OCI-M2 (cell line): ENCODE measurements around the gene GDAP2.

Experiments
- DNase-seq: peaks from one replicate; lab custom pipeline; 2025; ENCODE audit not compliant: unreplicated experiment; lab: John Stamatoyannopoulos, UW

Gene GDAP2

DNA sequence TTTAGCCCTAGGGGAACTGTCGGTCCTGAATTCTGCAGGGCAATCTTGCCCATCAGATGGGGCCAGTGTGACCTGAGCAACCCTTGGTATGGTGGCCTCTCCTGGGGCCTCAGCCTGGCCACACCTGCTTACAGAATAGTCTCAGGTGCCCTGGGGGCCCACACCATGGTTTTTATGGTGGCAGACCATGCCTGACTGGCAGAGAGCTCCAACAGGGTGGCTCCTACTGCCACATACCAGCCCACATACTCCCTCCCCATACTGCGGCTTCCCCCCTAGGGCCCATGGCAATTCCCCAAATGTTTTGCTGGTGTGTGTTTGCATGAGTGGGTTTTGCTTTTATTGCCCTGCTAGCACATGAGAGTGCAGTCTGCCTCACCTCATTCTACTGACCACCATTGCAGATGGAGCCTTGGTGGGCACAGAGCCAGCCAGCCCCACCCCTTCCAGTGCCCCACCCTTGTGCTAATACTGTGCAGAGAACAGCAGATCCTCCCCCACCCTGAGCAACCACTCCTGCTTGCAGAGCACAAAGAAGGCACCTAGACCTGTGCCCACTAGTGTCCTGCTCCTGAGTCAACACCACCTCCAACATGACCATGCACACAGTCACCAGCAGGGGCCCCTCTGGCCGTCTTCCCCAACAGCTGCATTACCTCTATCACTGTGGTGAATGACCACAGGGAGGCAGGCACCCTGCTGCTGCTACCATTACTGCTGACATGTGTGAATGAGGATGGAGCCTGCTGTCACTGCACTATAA is 86.8 kb downstream of the GDAP2 start:
- DNase-seq, result no peak

DNA sequence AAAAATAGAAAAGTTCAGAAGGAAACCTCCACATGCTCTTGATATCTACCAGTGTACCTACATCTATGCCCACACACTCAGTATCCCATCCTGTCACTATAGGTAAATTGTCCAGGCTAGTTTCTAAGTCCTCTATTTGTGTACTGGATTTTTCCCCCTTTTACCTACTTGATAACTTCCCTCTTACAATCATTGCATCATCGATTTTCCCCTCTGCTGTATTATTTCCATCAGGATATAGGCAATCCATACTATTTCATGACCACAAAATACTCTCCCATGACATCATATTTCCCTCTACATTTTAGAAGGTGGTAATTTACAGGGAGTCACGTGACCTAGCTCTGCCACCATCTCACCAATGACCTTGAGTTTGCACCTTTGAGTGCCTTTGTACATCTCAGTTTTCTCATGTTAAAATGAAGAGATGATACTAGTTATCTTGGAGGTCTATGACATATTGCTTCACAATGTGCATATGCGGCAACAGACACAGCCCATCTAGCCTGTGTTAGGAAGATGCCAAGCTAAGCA is 88.2 kb downstream of the GDAP2 start:
- no peak for DNase-seq

DNA sequence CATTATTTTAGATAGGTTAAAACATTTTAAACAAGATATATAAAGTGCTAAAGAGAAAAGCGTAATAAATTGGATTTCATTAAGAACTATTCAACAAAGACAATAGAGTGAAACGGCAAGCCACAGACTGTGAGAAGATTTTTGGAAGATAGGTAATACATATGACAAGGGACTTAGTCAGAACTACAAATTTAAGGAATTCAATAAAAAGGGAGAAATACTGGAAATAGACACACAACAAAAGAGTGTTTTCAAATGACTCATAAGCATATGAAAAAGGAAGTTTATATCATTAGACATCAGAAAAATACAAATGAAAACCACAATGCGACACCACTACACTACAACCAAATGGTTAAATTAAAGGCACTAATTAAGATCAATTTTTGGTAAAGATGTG is 90.5 kb downstream of the GDAP2 start:
- DNase-seq, result no peak

DNA sequence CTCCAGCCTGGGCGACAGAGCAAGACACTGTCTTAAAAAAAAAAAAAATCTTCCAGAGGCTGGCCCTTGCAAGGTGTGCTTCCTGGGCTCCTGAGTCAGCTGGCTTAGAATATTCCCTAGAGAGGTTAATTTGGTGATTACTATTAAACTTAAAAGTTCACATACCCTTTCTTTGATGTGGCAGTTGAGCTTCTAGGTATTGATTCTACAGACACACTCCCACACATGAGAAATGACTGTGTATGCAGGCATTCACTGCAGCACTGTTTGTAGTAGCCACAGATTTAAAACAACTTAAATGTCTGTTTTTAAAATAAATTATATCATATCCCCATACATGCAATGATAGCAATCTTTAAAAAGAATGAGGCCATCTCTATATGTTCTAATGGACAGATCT is 93.4 kb downstream of the GDAP2 start:
- no peak for DNase-seq

DNA sequence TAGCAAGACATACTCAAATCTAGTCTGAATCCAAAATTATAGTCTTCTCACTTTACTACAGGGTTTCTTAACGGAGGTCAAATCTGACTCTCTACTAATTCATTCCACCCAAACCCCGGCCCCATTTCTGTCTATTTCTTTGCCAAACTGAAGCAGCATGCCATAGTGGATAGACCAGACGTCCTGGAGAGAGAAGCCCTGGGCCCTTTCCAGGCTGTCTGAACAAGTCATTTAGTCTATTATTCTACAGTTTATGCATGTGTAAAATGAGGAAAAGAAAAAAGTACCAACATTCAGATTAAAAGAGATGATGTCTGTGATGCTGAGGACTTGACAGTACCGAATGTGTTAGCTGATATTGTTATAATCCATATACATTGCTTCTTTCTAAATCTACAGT is 95.0 kb downstream of the GDAP2 start:
- DNase-seq, result no peak

DNA sequence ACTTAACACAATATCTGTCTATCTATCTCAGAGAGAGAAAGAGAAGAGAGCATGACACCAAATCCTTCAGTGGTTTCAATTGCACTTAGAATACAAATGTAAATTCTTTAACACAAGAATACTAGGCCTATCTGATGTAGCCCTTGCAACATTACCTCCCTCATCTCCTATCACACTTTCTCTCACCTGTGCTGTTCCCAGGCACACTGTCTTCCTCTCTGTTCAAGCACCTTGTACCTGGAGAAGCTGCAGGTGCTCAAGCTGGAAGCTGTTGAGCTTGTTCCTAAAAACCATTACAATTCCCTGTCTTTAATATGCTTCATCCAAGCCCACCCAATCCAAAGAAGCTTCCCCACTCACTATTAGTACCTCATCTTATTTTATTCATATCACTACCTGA is 97.0 kb downstream of the GDAP2 start:
- DNase-seq, result no peak

DNA sequence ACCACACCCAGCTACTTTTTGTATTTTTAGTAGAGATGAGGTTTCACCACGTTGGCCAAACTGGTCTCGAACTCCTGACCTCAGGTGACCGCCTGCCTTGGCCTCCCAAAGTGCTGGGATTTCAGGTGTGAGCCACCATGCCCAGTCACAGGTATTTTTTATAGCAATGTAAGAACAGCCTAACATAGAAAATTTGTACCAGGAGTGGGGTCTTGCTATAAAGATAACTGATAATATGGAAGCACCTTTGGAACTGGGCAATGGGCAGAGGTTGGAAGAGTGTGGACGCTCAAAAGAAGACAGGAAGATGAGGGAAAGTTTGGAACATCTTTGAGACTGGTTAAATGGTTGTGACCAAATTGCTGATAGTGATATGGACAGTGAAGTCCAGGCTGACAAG is 99.2 kb downstream of the GDAP2 start:
- no peak for DNase-seq

DNA sequence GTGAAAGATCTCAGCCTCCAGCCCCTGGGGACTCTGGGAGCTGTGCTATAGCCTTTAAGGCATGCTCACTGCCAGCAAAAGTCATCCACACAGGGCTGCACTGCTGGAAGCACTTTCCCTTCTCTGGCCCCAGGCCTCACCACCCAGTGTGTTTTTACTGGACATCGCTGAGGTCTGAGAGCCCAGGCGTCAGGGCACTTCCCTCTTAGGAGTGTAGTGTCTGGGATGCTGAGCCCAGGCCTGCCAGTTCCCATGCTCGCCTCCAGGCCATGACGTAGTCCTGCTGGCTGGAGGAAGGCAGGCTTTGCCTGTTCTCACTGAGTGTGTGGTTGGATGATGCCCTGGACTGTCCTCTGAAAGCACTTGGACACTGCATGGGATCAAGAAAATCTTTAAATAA is 101.2 kb downstream of the GDAP2 start:
- DNase-seq, result no peak

DNA sequence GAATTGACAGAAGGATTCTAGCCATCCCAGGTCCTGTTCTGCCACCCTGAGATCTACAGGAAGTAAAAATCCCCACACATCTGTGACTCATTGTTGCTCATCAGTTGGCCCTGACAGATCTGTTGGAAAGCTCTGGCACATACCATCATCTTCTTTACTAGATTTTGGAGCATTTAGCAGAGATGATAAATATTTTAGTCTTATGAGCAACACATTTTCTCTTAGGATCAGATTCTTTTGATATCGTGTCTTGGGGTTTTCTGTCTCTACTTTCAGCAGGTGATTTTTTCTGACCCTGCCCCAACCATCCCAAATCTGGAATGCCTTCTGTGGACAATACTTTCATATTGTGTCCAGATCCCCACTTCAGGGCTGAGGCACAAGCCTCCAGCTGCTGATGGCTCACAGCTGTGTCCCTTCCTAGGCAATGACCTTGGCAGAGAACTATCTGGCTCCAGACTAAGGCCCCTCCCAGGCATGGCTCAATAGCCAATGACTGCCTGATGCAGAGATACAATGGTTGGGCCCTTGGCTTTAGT is 102.8 kb downstream of the GDAP2 start:
- no peak for DNase-seq

DNA sequence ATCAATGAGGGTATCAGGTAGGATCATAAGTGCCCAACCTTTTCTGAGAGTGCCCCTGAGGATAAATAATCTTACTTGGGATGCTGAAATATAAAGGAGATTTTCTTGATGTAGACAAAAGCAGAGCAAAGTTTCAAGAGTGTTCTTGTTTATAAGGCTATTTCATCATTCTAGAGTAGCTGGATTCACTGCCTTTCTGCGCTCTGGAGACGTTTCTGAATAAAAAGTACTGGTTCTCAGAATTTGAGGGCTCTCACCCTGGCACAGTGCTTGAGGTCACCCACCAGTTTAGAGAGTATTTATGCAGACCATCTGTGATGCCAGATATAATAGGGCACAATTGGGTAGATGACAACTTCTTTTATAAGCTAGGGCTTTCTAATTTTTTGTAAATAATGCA is 103.3 kb downstream of the GDAP2 start:
- DNase-seq, result no peak

DNA sequence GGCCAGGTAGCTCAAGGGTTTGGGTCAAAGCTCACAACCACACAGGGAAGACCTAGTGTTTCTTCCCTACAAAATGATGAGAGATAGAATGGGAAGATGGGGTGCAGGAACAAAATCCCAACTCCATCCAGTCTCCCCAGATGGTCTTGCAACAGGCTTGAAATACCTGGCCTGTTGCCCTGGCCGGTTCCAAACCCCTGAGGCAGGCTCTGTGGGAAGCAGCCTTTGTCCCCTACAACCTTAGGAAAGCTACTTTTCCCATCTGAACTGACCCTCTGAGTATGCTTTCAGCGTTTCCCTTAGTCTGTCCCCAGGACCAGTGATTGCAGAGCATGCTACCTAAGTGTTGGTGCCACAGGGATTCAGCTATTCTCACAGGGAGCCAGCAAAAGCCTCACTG is 104.0 kb downstream of the GDAP2 start:
- no peak for DNase-seq

DNA sequence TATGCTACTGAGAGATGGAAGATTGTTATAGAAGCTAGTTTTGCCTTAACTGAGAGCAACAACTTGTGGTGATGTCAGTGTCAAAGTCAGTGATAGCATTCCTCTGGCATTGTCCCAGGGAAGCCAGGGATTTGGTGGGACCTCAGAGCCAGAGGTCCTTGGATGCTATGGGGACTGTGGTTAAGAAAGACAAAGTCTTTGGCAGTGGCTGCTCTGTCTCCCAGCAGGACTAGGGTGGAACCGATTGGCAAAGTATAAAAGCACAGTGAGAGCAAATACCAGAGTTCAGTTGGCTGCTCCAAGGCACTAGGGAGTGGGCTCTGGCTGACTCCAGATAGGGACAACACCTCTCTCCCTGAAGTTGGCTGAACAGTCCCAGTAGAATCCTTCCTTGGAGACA is 104.8 kb downstream of the GDAP2 start:
- DNase-seq, result no peak

DNA sequence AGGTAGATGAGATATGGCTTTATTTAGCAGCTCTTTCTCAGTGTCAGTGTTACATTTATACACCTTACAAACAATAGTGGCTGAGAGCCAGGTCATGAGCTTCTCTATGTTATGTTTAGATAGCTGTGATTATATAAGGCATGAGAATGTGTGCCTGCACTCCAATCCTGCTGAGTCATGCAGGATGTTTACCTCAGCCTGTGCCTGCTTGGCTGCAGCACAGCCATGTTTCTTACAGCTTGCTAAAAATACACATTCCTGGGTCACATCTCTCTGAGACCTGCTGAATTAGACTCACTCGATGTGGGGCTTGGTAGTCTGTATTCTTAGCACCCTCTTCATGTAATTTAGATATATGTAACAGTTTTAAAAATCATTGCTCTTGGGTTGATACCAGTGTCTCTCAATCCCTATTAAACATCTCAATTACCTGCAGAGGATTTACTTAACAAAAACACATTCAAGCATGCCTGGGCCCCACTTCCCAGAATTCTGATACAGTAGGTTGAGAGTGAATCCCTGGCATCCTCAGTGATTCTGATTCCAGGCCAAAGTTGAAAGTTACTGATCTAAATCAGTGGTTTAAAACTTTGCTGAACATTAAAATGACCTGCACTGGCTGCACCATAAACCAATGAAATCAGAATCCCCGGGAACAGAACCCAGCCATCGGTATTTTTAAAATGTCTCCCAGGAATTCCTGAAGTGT is 107.5 kb downstream of the GDAP2 start:
- no peak for DNase-seq

DNA sequence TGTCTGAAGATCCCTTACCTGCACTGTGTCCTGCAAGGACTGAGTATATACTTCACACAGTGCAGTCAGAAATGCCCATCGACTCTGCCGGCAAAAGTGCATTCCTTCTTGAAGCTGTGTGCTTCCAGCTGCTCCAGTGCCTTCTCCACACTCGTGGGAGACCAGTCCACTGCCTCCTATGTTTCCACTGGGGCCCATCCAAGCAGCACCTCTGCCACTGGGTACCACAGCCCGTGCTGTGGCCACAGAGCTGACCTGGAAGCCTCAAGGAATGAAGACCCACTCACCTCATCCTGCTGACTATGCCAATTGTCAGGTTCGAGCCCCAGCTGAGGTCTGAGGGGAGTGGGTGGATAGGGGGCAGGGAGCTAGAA is 108.1 kb downstream of the GDAP2 start:
- DNase-seq, result no peak

DNA sequence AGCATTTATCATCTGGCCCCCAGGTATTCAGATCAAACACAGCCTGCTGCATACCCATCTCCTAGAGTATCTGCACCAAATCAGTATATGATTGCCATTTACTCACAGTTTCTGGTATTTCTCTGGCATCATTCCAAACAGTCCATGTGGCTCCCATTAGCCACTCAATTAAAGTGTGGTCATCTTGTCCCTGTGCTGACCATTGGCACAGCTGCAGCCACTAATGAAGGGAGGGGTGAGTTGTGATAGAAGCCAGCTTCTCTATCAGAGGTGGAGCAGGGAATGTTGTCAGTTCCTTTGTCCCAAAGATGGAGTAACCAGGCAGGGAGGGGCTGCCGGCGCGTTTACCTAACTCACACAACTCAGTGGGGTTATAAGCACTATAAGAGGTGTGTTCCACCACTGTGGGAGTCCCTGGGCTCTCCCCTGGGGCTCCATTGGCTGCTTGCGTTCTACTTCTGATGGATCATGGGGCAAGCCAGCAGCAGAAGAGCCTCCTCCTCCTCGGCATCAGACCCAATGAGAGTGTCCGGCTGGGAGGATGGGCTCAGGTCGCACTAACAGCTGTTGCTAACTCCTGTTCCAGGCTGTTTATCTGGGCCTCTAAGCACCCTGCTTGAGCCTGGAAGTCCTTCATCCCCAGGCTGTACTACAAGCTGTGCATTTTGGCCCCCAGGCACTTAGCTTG is 108.6 kb downstream of the GDAP2 start:
- DNase-seq, result no peak

DNA sequence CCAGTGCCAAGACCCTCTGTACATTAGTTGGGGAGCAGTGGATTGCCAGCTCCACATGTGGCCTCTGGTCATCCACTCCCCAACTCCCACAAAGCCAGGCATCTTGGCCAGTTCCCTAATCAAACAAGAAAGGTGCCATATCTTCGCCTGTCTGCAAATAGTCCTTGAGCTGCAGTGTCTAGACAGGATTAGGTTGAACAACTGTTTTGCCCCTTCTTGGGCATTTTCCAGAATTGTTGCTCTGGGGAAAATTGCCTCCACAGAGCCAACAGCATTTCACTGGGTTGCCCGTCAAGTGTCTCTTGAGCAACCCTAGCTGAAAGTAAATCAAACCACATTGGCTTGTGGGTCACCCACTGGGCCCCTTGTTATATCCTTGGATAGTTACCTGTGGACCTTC is 109.3 kb downstream of the GDAP2 start:
- no peak for DNase-seq

DNA sequence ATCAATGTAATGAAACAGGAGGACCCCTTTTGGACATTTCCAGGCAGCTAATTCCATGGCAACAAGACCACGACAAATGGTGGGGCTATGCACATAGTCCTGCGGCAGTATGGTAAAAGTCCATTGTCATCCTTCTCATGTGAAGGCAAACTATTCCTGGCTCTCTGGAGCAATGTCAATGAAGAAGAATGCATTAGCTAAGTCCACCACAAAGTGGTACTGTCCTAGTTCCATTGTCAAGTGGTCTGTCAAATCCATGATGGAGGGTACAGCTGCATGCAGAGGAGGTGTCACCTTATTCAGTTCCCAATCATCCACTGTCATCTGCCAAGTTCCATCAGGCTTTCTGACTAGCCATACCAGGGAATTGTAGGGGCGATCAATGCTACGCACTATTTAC is 110.1 kb downstream of the GDAP2 start:
- no peak for DNase-seq

DNA sequence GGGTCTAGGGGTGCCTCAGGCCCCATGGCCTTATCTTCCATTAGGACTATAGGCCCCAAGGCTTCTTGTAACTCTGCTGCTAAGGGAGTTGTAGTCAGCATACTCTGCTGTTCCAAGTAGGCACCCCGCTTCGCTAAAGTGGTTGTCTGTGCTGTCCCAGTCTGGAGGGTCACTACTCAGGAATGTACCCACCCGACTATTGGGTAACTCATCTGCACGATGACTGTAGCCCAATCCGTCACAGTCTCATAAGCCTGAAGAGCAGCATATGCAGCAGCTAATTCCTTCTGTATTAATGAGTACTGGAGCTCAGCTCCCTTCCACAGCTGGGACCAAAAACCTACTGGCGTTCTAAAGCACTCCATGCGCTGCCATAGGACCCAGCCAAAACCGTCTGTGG is 111.0 kb downstream of the GDAP2 start:
- no peak for DNase-seq

DNA sequence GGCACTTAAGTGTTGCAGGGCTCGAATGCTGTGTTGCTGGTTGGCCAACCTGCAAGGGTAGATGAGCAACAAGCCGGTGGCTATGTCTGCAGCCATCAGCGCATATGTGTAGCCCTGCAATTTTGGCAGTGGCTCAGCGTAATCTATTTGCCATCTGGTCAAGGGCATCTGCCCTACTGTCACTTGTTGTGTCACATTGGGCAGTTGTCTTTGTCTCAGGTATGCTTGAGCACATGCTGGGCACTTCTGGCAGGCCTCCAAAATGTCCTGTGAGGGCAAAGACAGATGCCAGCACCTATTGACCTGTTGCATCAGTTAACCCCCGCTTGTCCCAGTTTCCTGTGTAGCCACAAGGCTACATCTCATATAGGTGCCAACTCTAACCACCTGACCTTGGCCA is 111.8 kb downstream of the GDAP2 start:
- no peak for DNase-seq

DNA sequence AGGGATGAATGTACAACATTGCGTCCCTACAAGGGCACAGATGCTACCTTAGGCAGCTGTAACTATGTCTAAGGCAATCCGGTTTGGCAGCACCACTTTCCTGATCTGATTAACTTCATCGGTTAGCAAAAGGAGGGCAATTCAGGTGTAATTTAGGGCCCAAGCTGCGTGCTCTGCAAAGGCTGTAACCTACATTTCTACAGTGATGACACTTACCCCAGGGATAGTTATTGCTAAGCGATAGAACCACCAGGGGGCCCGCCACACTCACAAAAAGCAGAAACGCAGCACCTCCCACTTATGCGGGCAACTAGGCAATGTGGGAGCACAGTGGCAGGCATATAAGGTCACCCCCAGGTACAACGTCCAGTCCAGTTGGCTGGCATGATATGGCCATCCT is 113.5 kb downstream of the GDAP2 start:
- DNase-seq, result no peak

DNA sequence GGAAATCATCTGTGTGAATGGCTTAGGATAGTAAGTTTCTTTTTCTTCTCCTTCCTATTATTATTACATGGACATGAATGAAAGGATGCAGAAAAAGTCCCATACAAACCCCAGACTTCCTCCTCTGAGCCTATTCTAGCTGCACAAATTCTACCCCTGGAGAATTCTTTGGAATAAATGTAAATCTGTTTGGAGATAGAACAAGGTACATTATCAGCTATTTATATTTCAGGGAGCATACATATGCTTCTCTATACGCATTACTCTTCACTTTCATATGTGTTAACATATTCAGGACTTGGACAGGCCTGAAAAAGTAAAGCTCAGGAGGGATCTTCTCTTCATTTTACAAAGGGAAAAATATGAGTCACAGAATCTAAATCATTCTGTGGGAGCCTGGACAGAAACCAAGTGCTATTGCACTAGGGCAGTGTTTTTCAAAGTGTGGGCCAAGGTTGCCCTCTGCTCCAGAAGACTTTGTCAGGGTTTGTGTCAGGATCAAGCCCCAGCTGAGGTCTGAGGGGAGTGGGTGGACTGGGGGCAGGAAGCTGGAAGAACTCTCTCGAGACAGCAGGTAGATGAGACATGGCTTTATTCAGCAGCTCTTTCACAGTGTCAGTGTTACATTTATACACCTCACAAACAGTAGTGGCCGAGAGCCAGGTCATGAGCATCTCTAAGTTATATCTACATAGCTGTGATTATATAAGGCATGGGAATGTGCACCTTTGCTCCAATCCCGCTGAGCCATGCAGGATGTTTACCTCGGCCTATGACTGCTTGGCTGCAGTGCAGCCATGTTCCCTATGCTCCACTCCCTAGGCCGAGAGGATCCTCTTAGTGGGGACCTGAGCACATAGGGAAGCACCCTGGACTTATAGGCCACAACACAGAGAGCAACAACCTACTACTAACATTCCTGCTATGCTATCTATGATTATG is 114.3 kb downstream of the GDAP2 start:
- DNase-seq, result no peak
